ENCODE data around the gene GLCE. TPM values are rescaled to one million over a fixed set of nuclear protein-coding genes. Genes with fewer than 3 reads are reported as not detected.
A peak's percentile ranks its signal among the peaks of the same experiment; 100 is the strongest.

Gene GLCE
- total RNA-seq, 4 donors from 2014 or later: 12.9 to 23.5 (median 15.4) TPM

GRCh38 chr15:69158201-69158842 lies 2.1 kb upstream of the GLCE start:
- ATAC-seq (ENCODE audit: low FRiP score): no peak
- no peak for DNase-seq (ENCODE audit: low spot score)
- no peak for TF ChIP-seq CTCF (IDR thresholded peaks at IDR 0.05)

- TF ChIP-seq CTCF (IDR thresholded peaks at IDR 0.05): no peak
- ATAC-seq (ENCODE audit: low FRiP score) (no peak), DNase-seq (ENCODE audit: low spot score) (no peak)
Observed at GRCh38 chr15:69158843-69159240, 1.6 kb upstream of the GLCE start.

DNA sequence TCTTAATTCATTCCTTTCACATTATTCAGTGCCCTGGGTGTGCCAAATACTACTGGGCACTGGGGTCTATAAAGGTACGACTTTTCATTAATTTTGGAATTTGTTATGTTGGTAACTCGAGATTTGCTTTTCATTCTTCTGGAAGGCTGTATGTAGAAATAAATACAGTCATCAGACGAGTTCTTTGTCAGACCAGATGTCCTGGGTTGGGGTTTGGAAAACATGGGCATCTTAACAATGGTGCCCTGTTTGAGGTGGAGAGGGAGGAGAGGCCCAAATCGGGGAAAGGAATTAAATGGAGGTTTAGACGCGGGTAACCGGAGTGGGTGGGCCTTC lies 662 bp upstream of the GLCE start:
- ATAC-seq (ENCODE audit: low FRiP score): no peak
- no peak for DNase-seq (ENCODE audit: low spot score)
- no peak for TF ChIP-seq CTCF (IDR thresholded peaks at IDR 0.05)

- DNase-seq (ENCODE audit: low spot score) (no peak), ATAC-seq (ENCODE audit: low FRiP score) (peak; percentile 12)
- no peak for TF ChIP-seq CTCF (IDR thresholded peaks at IDR 0.05)
Observed at GRCh38 chr15:69161079-69161877, 843 bp downstream of the GLCE start.

DNA sequence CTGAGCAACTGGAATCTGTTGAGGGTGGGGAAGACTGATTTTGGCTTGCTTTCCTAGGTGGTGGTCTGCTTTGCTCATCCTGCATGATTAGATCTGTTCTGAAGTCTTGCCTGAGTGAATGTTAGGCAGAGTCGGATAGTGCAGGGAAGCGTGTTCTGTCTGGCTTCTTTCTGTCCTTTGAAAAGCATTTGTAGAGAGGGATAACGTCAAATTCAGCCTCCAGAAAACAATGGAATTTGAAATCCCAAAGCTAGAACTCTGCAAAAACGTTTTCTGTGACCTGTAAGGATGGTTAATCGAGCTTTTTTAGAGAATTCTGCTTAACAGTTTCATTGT lies 1.4 kb downstream of the GLCE start:
- no peak for TF ChIP-seq CTCF (IDR thresholded peaks at IDR 0.05)
- ATAC-seq (ENCODE audit: low FRiP score): no peak
- DNase-seq (ENCODE audit: low spot score): no peak

- DNase-seq (ENCODE audit: low spot score) (no peak), ATAC-seq (ENCODE audit: low FRiP score) (no peak)
- no peak for TF ChIP-seq CTCF (IDR thresholded peaks at IDR 0.05)
Observed at GRCh38 chr15:69163141-69163669, 2.8 kb downstream of the GLCE start.

All from omental fat pad (tissue), 4 donors.